AG04449 (cell line): Measurements from ENCODE around the gene DGLUCY.

ENCODE experiments used
- CTCF ChIA-PET: fragments of 350-600 bp; formaldehyde crosslinking; extraction: SDS; loops from one replicate; lab custom pipeline; 2021; ENCODE audit warnings: antibody characterized with exemption; lab: Yijun Ruan, JAX
- POLR2A ChIA-PET: fragments of 400-600, 350-600 bp; formaldehyde crosslinking; extraction: SDS; loops from one replicate; lab custom pipeline; 2020; ENCODE audit warnings: antibody characterized with exemption, inconsistent platforms; lab: Yijun Ruan, JAX
- DNase-seq: peaks from one replicate; pipeline ENCODE4 v3.0.0-alpha.2; 2010; ENCODE audit warnings: low read depth, low spot score
- H3K4me3 ChIP-seq: 2 replicates; pipeline ENCODE4 v1.5.1; 2011; ENCODE audit warnings: low read depth, mild to moderate bottlenecking, control low read depth, low read length
- CTCF ChIP-seq: IDR thresholded peaks from one replicate; pipeline ENCODE4 v1.5.1; 2011; ENCODE audit warnings: mild to moderate bottlenecking, moderate library complexity, low read length, control low read depth, inconsistent platforms; ENCODE audit not compliant: insufficient read depth; ENCODE audit errors: missing control alignments

The DGLUCY gene

GRCh38 chr14:91158091-91158790 is 44.4 kb downstream of the DGLUCY start:
- no peak for DNase-seq
- ChIA-PET POLR2A (no interaction called here), CTCF (interaction anchor here (0.6 to 1.6 kb wide), 6 partner anchors 12 to 261 kb away, joined by 3 to 10 read pairs (median 4); partner anchors contain the start of gene RPS6KA5)
- TF ChIP-seq CTCF: no peak
- no peak overlapping the region for H3K4me3 ChIP-seq

- ChIA-PET CTCF (interaction anchor here (0.8 to 1.6 kb wide), 5 partner anchors 12 to 254 kb away, joined by 3 to 10 read pairs (median 4); no protein-coding TSS in a partner anchor), POLR2A (no interaction called here)
- TF ChIP-seq CTCF: no peak
These were observed 45.3 kb downstream of the DGLUCY start for GRCh38 chr14:91159182-91159581.

GRCh38 chr14:91159906-91160305 is 46.0 kb downstream of the DGLUCY start:
- H3K4me3 ChIP-seq: no peak overlapping the region
- POLR2A ChIA-PET: no interaction called here
- CTCF ChIA-PET: interaction anchor here (0.8 to 1.6 kb wide), 4 partner anchors 11 to 254 kb away, joined by 3 to 10 read pairs (median 4); no protein-coding TSS in a partner anchor
- DNase-seq: no peak
- no peak for TF ChIP-seq CTCF

More at GRCh38 chr14:91159182-91159581, 45.3 kb downstream of the DGLUCY start:
- no peak overlapping the region for H3K4me3 ChIP-seq
- no peak for DNase-seq

- no peak for DNase-seq
- CTCF ChIA-PET: interaction anchor here (0.9 to 3.9 kb wide), 4 partner anchors 10 to 258 kb away, joined by 3 to 25 read pairs (median 4); no protein-coding TSS in a partner anchor
- POLR2A ChIA-PET: no interaction called here
- no peak for TF ChIP-seq CTCF
- no peak overlapping the region for H3K4me3 ChIP-seq
These were observed 49.4 kb downstream of the DGLUCY start for GRCh38 chr14:91163316-91163715.

- TF ChIP-seq CTCF: no peak
- H3K4me3 ChIP-seq: no peak overlapping the region
- ChIA-PET POLR2A (interaction anchor here (0.9 kb wide), 1 partner anchor 121 kb away, joined by 3 read pairs; no protein-coding TSS in a partner anchor), CTCF (interaction anchor here (3.9 to 4.7 kb wide), 2 partner anchors 9 to 261 kb away, joined by 19 to 25 read pairs; no protein-coding TSS in a partner anchor)
- DNase-seq: no peak
These were observed 50.8 kb downstream of the DGLUCY start for GRCh38 chr14:91164676-91165075.

GRCh38 chr14:91167380-91167770 is 53.5 kb downstream of the DGLUCY start:
- TF ChIP-seq CTCF: no peak
- ChIA-PET POLR2A (no interaction called here), CTCF (interaction anchor here (1.2 to 15.8 kb wide), 5 partner anchors 8 to 266 kb away, joined by 3 to 824 read pairs (median 11); no protein-coding TSS in a partner anchor)
- H3K4me3 ChIP-seq: no peak overlapping the region
- no peak for DNase-seq
